NCI-H526 (cell line): Measurements from ENCODE around the gene HHLA2.
"Not testable (repeated sequence)": the region's sequence is repeated elsewhere in the genome, so short reads cannot be mapped to it uniquely, and the experiment has no call there.

ENCODE experiments used
- DNase-seq, 2 experiments: peaks; one replicate each; lab custom pipeline; 2025; lab: John Stamatoyannopoulos, UW

The HHLA2 gene

DNA sequence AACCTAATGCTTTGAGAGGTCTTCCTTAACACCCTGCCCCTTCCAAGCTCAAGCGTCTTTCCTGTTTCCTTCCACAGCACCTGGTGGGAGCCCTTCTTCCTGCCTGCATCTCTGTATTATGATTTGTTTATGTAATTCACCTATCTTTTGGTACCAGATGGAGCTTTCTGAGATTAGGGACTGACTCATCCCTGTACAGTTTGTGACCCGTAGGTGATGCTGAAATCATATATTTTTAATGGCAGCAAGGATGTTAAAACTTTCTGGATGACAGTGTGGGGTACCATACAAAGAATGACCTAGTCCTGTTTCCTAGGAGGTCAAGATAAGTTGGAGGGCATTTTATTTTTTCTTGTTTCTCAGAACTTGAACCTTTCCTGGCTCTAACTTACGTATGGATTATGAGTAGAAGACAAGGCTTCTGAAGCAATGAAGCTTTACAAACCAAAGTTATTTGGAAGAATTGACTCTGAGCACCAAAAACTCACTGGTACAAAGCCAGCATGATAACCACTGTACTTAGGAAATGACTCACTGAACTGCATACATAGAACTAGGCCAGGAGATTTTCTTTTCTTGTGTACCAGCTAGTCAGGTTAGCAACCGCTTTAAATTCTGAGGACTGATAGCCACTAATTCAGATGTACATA lies 46.6 kb downstream of the HHLA2 start:
- no peak for DNase-seq

DNA sequence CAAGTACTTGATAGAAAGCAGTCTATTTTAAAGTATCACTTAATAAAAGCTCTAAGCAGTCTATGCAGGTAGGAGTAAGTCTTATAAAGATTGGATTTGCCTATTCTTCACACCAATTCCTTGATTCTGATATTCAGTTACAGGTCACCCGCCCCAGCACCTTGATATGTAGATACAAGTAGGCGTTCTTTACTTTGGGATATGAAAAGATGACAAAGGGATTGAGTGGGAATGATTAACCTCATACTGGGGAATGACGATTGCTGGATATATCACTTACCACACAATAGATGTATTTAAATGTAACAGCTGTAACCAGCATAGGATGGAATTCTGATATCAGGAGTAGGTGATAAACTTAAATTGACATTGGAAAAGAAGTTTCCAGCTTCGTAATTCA lies 47.1 kb downstream of the HHLA2 start:
- DNase-seq, result no peak

DNA sequence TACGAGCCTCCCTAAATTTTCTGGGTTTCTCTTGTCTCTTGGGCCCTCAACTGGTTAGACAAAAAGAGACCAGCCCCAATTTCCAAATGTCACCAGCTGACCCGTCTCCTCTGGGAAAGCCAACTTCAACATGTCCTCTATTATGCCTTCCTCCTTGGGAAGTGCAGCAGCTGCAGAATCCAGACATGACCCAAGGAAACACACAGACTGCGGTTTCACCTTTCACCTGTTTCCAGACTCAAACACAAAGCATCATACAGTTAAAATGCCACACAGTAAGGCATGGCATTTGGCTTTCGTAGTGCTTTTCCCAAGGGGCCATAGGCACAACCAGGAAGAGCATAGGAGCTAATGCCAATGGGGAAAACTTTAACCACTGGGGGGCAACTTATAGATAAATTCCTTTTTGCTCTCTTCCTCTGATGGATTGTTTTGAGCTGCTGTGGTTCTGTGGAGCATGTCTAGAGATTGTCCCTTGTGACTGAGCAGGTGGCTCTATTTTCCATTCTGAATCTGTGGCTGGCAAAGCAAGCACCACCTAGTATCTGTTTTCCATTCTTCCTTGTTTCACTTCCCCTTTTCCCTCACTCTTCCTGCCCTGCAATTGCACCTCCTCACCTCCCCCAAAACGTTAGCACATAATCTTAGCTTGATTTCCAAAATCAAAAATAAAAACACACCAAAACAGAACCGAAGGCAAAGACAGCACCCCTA lies 49.3 kb downstream of the HHLA2 start:
- no peak for DNase-seq

DNA sequence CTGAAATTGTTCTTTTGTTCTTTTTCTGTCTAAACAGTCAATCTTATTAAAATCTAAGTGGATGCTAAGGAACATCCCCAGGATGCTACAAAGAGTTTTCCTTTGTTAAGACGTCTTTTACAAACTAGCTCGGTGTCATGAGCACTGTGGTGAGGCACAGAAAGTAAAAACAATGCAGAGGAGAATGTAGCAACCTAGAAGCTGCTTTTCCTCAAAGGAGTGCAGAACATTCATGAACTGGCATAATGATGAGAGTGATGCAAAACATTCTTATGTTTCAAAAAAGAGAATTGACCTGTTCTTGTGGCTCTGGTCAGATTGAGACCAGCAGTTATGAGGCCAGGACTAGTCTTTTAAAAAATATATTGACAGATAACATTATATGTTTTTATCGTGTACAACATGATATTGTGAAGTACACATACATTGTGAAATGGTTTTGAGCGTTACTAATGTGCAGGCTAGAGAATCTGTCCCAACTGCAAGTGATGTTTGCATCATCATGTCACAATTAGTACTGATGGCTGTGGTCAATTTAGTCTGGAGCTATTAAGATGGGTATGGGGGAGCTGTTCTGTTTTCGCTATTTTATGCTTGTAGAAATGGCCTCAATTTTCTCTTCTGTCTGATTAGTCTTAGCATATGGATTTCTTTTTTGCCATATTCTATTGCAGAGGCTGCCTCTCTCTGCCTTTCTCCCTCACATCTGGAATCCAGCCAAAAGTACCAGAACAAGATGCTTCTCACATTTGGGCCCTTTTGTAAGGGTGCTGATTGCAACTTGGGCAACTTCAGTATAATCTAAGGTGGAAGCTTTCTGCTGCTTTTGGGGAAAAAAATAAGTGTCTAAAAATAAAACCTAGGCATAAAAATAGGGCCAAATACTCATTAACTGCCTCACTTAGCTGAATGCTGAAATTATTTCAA lies 50.2 kb downstream of the HHLA2 start:
- no peak for DNase-seq

DNA sequence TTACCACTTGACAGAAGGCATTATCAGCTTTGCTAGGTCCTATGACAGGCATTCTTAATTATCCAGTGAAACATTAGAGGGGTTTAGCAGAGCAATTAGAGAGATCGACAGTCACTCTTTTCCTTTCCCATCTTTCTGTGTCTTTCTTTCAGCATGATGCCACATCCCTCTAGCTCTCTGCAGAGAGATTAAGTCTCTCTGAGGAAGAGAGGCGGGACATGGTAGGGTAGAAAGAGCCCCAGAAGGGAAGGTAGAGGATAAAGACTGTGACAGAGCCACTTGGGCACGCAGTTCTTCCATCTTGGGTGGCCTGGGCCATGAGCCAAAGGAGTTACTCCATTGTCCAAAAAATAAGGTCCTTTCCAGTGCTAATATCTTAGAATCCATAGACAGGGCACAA lies 55.8 kb downstream of the HHLA2 start:
- DNase-seq, result no peak

DNA sequence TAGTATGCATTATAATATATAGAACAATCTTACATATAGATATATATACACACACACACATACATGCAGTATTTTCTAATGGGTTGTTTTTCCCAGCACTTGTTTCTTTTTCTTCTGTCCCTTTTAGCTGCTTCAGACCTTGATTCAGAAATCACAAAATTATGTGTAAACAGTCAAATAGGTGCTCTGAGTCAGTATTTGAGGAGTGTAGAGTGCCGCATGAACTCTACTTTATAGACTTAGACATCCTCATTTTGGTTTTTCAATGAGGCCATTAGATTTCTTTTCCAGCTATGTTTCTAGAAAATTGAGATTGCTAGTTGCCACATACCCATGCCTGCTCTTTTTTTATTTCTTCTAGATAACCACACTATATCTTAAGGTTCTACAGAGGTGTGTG lies 58.2 kb downstream of the HHLA2 start:
- no peak for DNase-seq

DNA sequence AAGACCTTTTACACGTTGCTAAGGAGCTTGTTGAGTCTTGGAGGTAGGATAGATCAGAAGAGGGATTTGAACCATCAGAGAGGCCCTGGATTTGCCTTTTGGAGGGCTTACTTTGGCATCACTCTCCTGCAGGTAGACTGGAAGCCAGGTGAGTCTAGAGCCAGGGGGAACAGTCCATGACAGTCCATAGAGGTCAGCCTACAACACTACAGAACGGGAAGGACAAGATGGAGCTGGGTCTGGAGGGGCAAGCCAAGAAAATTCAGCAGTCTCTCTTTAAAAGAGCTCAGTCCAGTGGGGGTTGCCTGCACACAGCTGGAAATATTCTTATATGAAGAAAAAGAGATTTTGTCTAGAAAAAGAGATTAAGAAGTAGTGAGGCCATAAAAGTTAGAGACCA lies 60.7 kb downstream of the HHLA2 start:
- no peak for DNase-seq

DNA sequence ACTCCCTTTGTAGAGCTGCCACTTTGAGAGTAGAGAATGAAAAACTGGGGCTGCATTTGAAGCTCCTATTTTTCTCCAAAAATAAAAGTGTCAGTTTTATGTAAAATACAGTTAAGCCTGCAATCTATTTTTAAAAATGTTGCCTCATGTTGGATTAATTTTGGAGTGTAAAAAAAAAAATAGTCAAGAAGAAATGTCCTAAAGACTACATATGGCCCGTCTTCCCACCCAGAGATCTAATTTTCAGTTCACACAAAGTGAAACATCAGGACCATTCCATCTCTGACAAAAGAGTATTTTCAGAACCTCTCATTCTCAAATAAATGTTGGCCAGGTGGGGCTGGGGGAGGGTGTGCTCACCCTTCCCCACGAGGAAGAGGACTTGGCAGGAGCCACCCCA lies 62.7 kb downstream of the HHLA2 start:
- DNase-seq, result no peak

DNA sequence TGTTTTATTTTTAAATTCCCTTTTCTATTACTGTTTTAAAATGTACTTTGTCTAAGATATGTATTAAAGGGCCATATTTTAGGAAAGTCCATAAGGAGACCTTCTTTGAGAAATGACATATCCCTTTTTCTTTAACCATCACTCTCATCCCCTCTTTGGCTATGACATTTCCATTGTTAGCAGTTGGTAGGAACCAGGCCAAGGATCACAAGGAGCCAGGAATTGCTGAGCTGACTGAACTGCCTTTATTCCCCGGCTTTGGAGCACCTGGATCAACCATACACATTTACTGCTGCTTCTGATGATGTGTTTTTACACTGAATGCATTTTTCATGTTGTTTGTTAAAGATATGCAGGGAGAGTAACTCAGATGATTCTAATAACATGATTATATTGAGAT lies 79.7 kb downstream of the HHLA2 start:
- no peak for DNase-seq

DNA sequence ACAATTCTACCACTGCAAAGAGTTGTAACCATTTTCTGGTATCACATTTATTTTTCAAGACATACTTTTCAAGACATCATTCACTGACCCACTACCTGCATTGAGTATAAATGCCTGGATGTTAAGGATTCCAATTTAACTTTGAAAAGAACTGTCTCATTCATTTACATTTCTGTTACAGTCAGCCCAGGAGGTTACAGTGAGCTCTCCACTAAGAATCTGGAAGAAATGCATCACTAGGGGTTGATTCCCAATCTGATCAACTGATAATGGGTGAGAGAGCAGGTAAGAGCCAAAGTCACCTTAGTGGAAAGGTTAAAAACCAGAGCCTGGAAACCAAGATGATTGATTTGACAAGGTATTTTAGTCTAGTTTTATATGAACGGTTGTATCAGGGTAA lies 81.0 kb downstream of the HHLA2 start:
- no peak for DNase-seq

DNA sequence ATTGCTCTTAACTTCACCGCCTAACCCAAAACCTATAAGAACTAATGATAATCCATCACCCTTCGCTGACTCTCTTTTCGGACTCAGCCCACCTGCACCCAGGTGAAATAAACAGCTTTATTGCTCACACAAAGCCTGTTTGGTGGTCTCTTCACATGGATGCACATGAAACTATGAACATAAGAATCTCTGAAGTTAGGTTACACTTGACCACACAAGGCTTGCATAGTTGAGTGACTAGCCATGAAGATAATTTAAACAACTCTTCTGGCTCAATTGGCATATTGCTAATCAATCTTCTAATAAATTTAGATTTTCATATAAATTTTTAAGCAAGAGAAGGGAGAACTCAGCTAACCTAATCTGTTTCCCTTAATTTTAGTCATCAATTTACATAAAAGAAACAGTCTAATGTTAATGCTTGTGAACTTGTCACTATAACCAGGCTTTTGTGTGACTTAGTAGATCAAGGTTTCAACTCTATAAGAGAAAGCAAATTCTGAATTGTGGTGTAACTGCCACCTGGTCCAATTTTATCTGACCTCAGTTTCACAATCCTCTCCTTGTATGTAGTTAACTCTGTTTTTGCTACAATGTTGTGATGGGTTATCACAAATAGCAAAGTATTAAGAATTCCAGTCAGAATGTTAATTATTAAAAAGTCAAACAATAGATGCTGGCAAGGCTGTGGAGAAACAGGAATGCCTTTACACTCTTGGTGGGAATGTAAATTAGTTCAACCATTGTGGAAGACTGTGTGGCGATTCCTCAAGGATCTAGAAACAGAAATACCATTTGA lies 82.0 kb downstream of the HHLA2 start:
- DNase-seq, result no peak

DNA sequence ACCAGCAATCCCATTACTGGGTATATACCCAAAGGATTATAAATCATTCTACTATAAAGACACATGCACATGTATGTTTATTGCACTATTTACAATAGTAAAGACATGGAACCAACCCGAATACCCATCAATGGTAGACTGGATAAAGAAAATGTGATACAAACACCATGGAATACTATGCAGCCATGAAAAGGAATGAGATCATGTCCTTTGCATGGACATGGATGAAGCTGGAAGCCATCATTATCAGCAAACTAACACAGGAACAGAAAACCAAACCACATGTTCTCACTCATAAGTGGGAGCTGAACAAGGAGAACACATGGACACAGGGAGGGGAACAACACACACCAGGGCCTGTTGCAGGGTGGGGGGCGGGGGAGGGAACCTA lies 82.6 kb downstream of the HHLA2 start:
- DNase-seq, result not testable (repeated sequence)

DNA sequence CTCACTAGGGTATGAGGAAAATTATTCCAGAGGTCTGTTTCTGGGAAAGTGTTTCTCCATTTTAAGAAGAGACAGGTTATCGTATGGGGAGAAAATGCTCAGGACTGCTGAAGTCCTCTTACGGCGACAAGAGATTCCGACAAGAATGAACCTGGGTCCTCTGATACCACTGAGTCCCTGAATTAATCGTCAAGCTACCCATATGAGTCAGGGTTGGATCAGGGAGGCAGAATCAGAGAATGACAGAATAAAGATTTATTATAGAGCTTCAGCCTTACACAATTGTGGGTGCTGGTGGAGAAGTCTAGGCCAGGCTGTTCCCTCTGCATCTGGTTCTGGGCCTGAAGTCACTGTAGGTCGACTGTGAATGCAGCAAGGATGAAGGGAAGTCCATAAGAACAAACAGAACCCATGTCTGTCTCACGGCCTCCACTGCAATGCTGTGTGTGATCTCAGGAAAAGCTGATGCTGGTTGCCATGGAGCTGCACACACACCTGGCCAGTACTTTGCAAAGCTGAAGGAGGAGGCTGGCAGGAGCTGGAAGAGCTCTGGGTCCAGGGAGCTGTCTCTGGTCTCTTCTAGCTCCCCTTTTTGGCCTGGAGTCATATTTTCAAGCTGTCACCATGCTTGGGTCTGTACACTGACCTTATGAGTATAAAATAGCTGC lies 83.9 kb downstream of the HHLA2 start:
- peak; percentile 4 to 21 for DNase-seq

DNA sequence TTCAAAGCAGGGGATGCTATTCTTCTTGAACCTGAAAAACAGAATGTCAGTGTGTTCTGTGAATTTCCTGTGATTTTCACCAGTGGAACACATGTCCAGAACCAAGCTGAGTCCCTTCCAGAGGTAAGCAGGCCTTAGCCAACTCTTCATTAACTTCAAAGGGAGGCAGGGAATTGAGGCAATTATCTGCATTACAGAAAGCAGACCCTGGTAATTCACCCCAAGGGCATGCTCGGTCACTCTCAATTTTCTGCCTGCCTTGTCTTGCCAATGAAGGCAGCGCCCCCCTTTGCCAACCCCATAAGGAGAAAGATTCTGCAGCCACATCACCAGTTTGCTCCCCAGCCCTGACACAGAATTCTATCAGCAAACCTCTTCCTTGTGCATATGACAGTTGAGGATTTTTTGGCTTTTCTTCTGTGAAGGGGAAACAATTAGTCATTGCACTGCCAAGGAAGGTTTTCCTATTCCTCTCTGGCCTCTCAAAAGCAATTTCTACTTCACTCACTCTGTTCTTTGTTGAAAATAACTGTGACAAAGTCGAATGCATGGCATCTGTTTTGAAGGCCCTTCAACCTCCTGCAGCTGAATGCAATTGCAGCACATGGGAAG lies 85.3 kb downstream of the HHLA2 start:
- no peak for DNase-seq

DNA sequence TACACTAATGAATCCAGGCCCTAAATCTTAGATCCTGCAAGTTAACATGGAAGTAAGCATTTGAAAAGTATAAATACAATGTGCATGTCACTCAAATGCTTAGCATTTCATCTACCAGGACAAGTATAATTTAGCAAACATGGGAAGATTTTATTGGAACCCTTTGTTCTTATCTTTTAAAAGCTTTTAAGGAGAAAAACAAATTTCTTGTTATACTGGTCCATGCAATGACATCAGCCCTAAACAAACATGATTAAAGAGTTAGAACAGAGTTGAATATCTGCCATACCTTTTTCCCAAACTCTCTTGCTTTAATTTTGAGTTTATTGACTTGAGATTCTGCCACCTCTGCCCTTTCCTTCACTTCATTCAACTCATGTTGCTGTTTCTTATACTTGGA lies 87.0 kb downstream of the HHLA2 start:
- no peak for DNase-seq

DNA sequence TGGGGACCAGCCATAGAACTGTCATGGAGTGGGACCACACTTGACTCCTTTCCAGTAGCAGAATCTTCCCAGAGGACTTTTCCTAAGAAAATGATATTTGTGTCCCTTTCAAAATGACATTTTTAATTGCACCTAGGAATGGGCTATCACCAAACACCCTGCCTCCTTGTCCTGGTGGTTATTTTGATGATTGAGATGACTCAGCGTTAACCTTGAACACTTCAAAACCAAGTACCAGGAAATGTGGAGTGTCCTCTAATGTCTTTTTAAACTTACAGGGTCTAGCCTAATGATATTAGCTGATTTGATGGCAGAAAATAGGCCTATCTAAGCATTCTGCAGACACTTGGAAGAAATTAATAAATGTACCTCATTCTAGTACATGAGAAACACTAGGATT lies 90.7 kb downstream of the HHLA2 start:
- no peak for DNase-seq

DNA sequence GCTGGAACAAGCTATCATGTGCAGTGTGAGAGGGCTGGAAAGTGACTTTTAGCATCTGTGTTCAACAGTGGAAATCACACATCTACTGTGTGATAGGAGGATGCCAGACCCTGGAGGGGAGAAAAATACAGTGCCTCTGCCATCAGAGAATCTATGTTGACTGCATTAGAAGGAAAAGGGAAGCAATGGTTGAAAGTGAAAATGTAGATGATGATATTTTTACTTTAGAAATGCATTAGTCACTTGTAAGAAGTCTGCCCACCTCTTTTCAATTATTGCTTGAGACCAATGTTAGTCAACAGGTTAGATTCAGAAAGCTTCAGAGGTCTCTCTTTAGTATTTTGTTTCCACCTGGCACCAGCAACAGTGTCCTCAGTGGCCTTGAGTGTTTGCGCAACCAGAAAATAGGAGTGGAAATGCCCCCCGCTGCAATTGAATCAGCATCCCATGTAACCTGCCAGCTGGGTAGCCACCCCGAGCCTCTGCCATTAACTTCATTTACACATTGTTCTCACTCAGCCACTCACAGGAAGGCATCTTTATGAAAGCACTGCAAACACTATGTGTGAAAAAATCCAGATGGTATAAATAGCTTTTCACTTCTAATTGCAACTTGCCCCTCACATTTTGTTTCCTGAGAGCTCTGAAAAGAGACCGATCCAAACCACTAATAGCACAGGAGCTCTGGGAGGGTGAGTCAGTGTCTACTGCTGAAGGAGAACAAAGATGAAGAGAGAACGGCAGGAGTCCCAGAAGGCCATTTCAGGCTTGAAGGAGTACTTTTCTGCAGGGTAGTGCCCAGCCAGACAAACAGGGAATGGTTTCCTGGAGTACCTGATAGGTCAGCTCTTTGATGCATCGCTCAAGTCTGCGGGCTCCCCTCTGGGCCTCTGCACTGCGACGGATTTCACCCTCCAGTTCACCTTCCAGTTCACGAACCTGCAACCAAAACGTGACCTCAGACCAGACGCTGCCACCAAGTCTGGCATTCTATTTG lies 92.1 kb downstream of the HHLA2 start:
- no peak for DNase-seq

DNA sequence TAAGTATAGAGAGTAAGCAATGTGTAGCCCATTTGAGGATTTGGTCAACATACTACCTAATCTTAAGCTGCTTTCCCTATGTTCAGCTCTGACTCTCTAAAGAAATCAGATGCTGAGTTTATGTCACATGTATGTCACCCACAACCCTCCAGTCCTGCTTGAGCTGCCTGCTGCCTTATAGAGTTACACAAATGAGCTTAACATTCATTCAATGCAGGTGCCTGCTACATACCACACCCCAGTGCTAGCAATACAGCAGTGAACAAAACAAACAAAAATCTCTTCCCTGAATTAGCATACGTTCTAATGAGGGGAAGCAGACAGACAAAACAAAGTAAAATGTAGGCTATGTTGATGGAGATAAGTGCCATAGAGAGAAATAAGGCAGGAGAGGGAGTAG lies 93.0 kb downstream of the HHLA2 start:
- DNase-seq, result peak; percentile 39 to 63

DNA sequence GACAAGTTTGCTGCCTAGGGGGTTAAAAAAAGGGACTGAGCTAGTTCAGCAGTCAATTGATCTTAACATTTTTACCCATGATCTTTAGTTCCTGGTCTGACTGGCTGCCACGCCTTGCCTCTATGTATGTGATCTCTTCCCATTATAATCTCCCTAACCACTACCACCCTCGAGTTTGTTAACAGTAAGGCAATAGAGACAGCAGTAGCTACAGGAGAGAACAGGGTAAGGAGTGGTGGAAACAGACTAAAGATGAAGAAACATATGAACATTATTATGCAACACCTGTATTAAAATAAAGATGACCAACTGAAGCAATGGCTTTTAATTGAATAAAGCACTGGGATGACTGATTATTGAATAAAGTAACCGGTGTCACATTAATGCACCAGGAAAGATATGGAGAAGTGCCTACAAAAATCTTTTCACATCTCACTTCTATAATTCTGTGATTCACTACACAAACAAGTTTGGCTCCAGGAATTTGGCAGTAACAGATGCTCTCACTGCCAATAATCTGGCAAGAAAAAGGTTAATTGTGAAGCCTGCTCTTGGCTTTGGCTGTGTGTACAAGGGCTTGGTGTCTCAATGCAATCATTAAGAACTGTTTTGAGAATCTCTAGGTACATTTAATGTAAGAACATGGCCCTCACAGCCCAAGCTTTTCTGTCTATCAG lies 95.7 kb downstream of the HHLA2 start:
- no peak for DNase-seq
